H1 (cell line): Measurements from ENCODE around the gene MIER3. TPM values are rescaled to one million over a fixed set of nuclear protein-coding genes. Genes with fewer than 3 reads are reported as not detected.

Experiments used
- CHD7 ChIP-seq: fragments of 300-600 bp; sonication (generic); IDR thresholded peaks from 2 replicates; pipeline ENCODE4 v1.7.1; 2012; ENCODE audit warnings: low read length, moderate library complexity, mild to moderate bottlenecking, inconsistent platforms; ENCODE audit not compliant: insufficient replicate concordance
- polyA plus RNA-seq, 7 experiments: library from polyadenylated mRNA; depleted of rRNA in 3 of 7; stranded (reverse) in 5 of 7; unstranded in 2 of 7; fragments of >200 nt in 5 of 7; fragments of 200-250 nt in 2 of 7; gene quantifications; 1 replicate in 5 of 7; 2 replicates in 1 of 7; 4 replicates in 1 of 7; pipeline versions ENCODE4 v1.2.1 to v1.2.3, GENCODE V29; 2011 to 2013; ENCODE audit warnings: missing spikeins in 2 of 7, mixed read lengths in 2 of 7
- total RNA-seq: library from RNA; stranded (reverse); fragmentation: NEBNext Ultra II Directional; extraction: Animal tissue kit (Norgen Biotek cat#: 25700); gene quantifications from 2 replicates; pipeline ENCODE4 v1.2.1, GENCODE V29; 2021

Gene MIER3
- total and polyA plus RNA-seq, 2 of the 8 experiments (the other 6 are each of a cell fraction or from before 2014, with no cell fraction given), result 9.6 to 33.3 TPM

- TF ChIP-seq CHD7, result no peak
Observed at GRCh38 chr5:56971275-56971674, 19.4 kb upstream of the MIER3 start (continued).
